Natural killer cell (primary cell): ENCODE measurements around the gene SLC4A11. TPM values are rescaled to one million over a fixed set of nuclear protein-coding genes. Genes with fewer than 3 reads are reported as not detected.

Source experiments
- ATAC-seq, 3 donors: fragments of 150-1000 bp in 2 of 3; fragments of 200-7000 bp in 1 of 3; cut with Tn5 transposase; 1 replicate in 1 of 3; 2 replicates in 2 of 3; pipeline ENCODE4 v1.10.0; 2021; ENCODE audit warnings: mild to moderate bottlenecking in 2 of 3, moderate library complexity in 2 of 3
- DNase-seq, 2 donors: peaks; one replicate each; pipeline versions ENCODE4 v3.0.0 to v3.0.0-alpha.2; 2013 to 2021; ENCODE audit warnings: mixed read lengths in 1 of 2
- H3K27ac ChIP-seq: one replicate; pipeline ENCODE4 v1.5.1; 2013; ENCODE audit warnings: mild to moderate bottlenecking, low read length
- H3K27me3 ChIP-seq: one replicate; pipeline ENCODE4 v1.6.1; 2013; ENCODE audit warnings: low read length; ENCODE audit not compliant: control insufficient read depth, insufficient read depth
- H3K36me3 ChIP-seq: one replicate; pipeline ENCODE4 v1.6.1; 2013; ENCODE audit warnings: low read length; ENCODE audit not compliant: control insufficient read depth, insufficient read depth
- H3K4me1 ChIP-seq: one replicate; pipeline ENCODE4 v1.6.1; 2013; ENCODE audit warnings: low read length; ENCODE audit not compliant: control insufficient read depth, insufficient read depth
- H3K4me3 ChIP-seq: one replicate; pipeline ENCODE4 v1.5.1; 2013; ENCODE audit warnings: low read length
- H3K9me3 ChIP-seq: one replicate; pipeline ENCODE4 v1.6.1; 2013; ENCODE audit warnings: low read length; ENCODE audit not compliant: control insufficient read depth, insufficient read depth
- H3K27ac Mint-ChIP-seq, 2 donors: one replicate each; pipeline ENCODE4 v1.8.0; 2022; ENCODE audit warnings: mild to moderate bottlenecking in 2 of 2, mixed read lengths in 2 of 2, moderate library complexity in 1 of 2
- H3K27me3 Mint-ChIP-seq, 2 donors: one replicate each; pipeline ENCODE4 v1.8.0; 2022; ENCODE audit warnings: low read depth in 2 of 2, mixed read lengths in 2 of 2
- H3K36me3 Mint-ChIP-seq: one replicate; pipeline ENCODE4 v1.8.0; 2022; ENCODE audit warnings: mixed read lengths
- H3K4me1 Mint-ChIP-seq, 2 donors: one replicate each; pipeline ENCODE4 v1.8.0; 2022; ENCODE audit warnings: mixed read lengths in 2 of 2
- H3K4me3 Mint-ChIP-seq: one replicate; pipeline ENCODE4 v1.8.0; 2022; ENCODE audit warnings: mild to moderate bottlenecking, moderate library complexity, mixed read lengths
- H3K9me3 Mint-ChIP-seq, 2 donors: one replicate each; pipeline ENCODE4 v1.8.0; 2022; ENCODE audit warnings: mixed read lengths in 2 of 2
- WGBS: methylation state at CpG from one replicate; pipeline ENCODE4 v1.1.7; 2013; ENCODE audit warnings: missing lambda C conversion rate; ENCODE audit not compliant: insufficient coverage; 5-methylcytosine and 5-hydroxymethylcytosine counted together
- intact Hi-C: fragments of 100-400 bp; cut with micrococcal nuclease; formaldehyde crosslinking; loops from one replicate; pipeline ENCODE4 v1.14.2; 2022
- total RNA-seq, 4 donors: library from RNA; stranded (reverse); fragments of 120-200 nt in 1 of 4; gene quantifications; one replicate each; pipeline versions ENCODE4 v1.2.3 to v1.2.4, GENCODE V29; 2013 to 2022
- TF ChIP-seq, protein P1 (sequence below): fragments of 200-600 bp; IDR thresholded peaks from one replicate; pipeline ENCODE4 v1.8.0; 2022; ENCODE audit warnings: antibody characterized with exemption

Gene SLC4A11
- total RNA-seq, 3 donors from 2014 or later (not counting 1 experiment from before 2014, with no cell fraction given), result 0.31 to 0.68 (median 0.32) TPM

DNA sequence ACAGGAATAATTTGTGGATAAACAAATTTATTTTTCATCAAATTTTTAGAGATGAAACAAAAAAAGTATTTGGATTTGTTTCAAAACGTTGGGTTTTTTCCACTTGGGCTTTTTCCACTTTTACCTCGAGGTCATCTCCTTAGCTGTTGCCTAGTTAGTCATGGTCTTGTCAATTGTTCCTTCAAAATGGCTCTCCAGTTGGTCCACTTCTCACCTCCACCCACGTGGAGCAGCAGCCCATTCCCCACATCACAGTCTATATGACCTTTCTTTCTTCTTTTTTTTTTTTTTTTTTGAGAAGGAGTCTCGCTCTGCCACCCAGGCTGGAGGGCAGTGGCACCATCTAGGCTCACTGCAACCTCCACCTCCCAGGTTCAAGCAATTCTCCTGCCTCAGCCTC lies 6.7 kb upstream of the SLC4A11 start:
- DNase-seq, result no peak
- peaks cover 0 to 5% of the 10 kb centered on the region in 2 donors for H3K4me1 Mint-ChIP-seq
- no peaks in the 10 kb centered on the region for H3K9me3 Mint-ChIP-seq
- H3K36me3 ChIP-seq, result no peaks in the 10 kb centered on the region
- peaks cover 18% of the 10 kb centered on the region for H3K27me3 ChIP-seq
- H3K4me3 ChIP-seq, result no peak overlapping the region
- TF ChIP-seq, protein P1, sequence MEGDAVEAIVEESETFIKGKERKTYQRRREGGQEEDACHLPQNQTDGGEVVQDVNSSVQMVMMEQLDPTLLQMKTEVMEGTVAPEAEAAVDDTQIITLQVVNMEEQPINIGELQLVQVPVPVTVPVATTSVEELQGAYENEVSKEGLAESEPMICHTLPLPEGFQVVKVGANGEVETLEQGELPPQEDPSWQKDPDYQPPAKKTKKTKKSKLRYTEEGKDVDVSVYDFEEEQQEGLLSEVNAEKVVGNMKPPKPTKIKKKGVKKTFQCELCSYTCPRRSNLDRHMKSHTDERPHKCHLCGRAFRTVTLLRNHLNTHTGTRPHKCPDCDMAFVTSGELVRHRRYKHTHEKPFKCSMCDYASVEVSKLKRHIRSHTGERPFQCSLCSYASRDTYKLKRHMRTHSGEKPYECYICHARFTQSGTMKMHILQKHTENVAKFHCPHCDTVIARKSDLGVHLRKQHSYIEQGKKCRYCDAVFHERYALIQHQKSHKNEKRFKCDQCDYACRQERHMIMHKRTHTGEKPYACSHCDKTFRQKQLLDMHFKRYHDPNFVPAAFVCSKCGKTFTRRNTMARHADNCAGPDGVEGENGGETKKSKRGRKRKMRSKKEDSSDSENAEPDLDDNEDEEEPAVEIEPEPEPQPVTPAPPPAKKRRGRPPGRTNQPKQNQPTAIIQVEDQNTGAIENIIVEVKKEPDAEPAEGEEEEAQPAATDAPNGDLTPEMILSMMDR, result no peak
- H3K36me3 Mint-ChIP-seq, result no peaks in the 10 kb centered on the region
- intact Hi-C loops, result no loop called here
- no peaks in the 10 kb centered on the region for H3K9me3 ChIP-seq
- peaks cover 11% of the 10 kb centered on the region for H3K4me1 ChIP-seq
- peaks cover 48 to 57% of the 10 kb centered on the region in 2 donors for H3K27me3 Mint-ChIP-seq
- no peak overlapping the region for H3K27ac ChIP-seq
- ATAC-seq, result no peak
- WGBS, result 58% methylated on average over 3 of the region's 4 CpGs
- H3K4me3 Mint-ChIP-seq, result no peak overlapping the region
- H3K27ac Mint-ChIP-seq, result no peak overlapping the region

DNA sequence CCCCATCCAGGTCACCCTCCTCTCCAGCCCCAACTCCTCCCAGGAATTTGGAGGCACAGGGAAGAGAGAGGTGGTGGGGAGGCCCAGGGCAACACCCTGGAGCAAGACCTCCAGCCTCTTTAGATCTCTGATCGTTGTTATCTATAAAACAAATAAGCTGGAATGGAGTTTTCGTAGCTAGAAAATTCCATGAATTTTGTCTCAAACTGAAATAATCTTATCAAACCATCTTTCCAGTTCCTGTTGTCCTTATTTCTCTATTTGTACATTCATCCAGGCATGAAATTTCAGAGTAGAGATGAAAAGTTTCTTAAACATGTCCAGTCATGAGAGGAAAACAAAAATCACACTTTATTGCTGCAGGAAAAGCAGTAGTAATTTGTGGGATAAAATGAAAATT lies 6.2 kb upstream of the SLC4A11 start:
- Mint-ChIP-seq H3K27ac (no peak overlapping the region), H3K27me3 (peaks cover 50 to 56% of the 10 kb centered on the region in 2 donors), H3K36me3 (no peaks in the 10 kb centered on the region), H3K9me3 (no peaks in the 10 kb centered on the region), H3K4me1 (peaks cover 0 to 5% of the 10 kb centered on the region in 2 donors), H3K4me3 (no peak overlapping the region)
- TF ChIP-seq, protein P1, result no peak
- intact Hi-C loops, result no loop called here
- H3K36me3 ChIP-seq, result no peaks in the 10 kb centered on the region
- no CpG with 5 or more reads among the region's 2 CpGs for WGBS
- DNase-seq (no peak), ATAC-seq (no peak)
- peaks cover 12% of the 10 kb centered on the region for H3K4me1 ChIP-seq
- no peaks in the 10 kb centered on the region for H3K9me3 ChIP-seq
- H3K27me3 ChIP-seq, result peaks cover 24% of the 10 kb centered on the region
- H3K27ac ChIP-seq, result no peak overlapping the region
- H3K4me3 ChIP-seq, result no peak overlapping the region

DNA sequence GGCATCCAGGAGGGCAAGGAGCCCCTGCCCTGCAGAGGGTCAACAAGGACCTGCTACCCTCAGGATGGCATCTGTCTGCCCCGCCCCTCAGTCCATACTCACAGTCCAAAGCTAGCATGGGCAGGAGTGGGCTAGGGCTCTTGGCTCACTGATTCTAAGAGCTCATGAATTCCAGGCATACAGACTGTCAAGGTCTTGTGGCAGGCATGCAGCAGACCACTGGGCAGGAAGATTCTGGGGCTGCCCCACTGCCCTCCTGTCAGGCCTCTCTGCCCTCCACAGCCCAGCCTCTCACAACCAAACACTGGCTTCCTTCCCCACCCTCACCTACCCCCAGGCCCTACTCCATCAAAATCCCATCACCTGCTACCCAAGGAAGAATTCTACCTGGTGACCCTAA lies 5.6 kb upstream of the SLC4A11 start:
- no peaks in the 10 kb centered on the region for H3K9me3 Mint-ChIP-seq
- Histone ChIP-seq H3K9me3 (no peaks in the 10 kb centered on the region), H3K27ac (no peak overlapping the region), H3K4me1 (peaks cover 18% of the 10 kb centered on the region), H3K27me3 (peaks cover 27% of the 10 kb centered on the region), H3K4me3 (no peak overlapping the region), H3K36me3 (no peaks in the 10 kb centered on the region)
- H3K36me3 Mint-ChIP-seq, result no peaks in the 10 kb centered on the region
- H3K4me1 Mint-ChIP-seq, result peaks cover 5 to 10% of the 10 kb centered on the region in 2 donors
- H3K4me3 Mint-ChIP-seq, result no peak overlapping the region
- 89% methylated on average over 1 of the region's 1 CpG for WGBS
- intact Hi-C loops, result no loop called here
- H3K27me3 Mint-ChIP-seq, result peaks cover 51 to 56% of the 10 kb centered on the region in 2 donors
- no peak overlapping the region for H3K27ac Mint-ChIP-seq
- ATAC-seq (no peak), DNase-seq (no peak)
- TF ChIP-seq, protein P1, result no peak

DNA sequence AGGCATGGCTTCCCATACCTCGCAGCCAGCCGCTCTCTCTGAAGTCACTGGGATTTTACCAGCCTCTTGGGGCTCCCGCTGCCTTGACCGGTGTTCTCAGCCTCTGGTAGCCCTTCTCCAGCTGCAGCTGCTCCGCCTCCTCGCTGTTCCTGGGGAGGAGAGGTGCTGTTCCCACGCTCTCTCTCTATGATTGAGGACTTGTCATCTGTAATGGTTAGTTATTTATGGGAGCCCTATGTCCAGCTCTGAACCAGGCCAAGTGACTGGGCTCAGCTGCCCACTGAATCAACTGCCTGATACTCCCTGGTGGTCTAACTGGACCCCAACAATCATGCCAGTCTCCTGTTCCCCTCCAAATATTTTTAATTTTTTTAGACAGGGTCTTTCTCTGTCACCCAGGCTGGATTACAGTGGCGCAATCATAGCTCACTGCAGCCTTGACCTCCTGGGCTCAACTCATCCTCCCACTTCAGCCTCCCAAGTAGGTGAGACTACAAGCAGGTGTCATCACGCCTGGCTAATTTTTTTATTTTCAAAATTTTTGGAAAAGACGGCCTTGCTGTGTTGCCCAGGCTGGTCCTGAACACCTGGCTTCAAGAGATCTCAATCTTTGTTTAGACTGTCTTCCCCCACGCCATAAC lies 4.8 kb upstream of the SLC4A11 start:
- H3K4me3 Mint-ChIP-seq, result no peak overlapping the region
- H3K4me1 Mint-ChIP-seq, result peaks cover 8 to 10% of the 10 kb centered on the region in 2 donors
- Histone ChIP-seq H3K27me3 (peaks cover 27% of the 10 kb centered on the region), H3K27ac (no peak overlapping the region), H3K4me3 (no peak overlapping the region), H3K9me3 (no peaks in the 10 kb centered on the region), H3K4me1 (peaks cover 19% of the 10 kb centered on the region), H3K36me3 (no peaks in the 10 kb centered on the region)
- H3K36me3 Mint-ChIP-seq, result no peaks in the 10 kb centered on the region
- no peaks in the 10 kb centered on the region for H3K9me3 Mint-ChIP-seq
- peaks cover 53 to 57% of the 10 kb centered on the region in 2 donors for H3K27me3 Mint-ChIP-seq
- intact Hi-C loops, result no loop called here
- no peak overlapping the region for H3K27ac Mint-ChIP-seq
- DNase-seq, result no peak
- TF ChIP-seq, protein P1, result no peak
- 87% methylated on average over 11 of the region's 11 CpGs for WGBS
- ATAC-seq, result no peak
